Bronchial epithelial cell (primary cell): ENCODE data around the gene ENPP1. TPM values are rescaled to one million over a fixed set of nuclear protein-coding genes. Genes with fewer than 3 reads are reported as not detected.
"Not testable (repeated sequence)": the region's sequence is repeated elsewhere in the genome, so short reads cannot be mapped to it uniquely, and the experiment has no call there.

ENCODE experiments used
- DNase-seq: peaks from one replicate; pipeline ENCODE4 v3.0.0-alpha.2; 2010; ENCODE audit warnings: low read depth
- FAIRE-seq: peaks from 2 replicates; lab custom pipeline; 2011; peaks lifted over from hg19 to GRCh38; lab: Jason Lieb, UNC
- H3K27me3 ChIP-seq: 2 replicates; pipeline ENCODE4 v1.5.1; 2011; ENCODE audit warnings: low read length; ENCODE audit not compliant: control insufficient read depth, insufficient read depth
- H3K36me3 ChIP-seq: 2 replicates; pipeline ENCODE4 v1.5.1; 2011; ENCODE audit warnings: low read length; ENCODE audit not compliant: control insufficient read depth, insufficient read depth
- H3K4me3 ChIP-seq: 2 replicates; pipeline ENCODE4 v1.5.1; 2011; ENCODE audit warnings: mild to moderate bottlenecking, low read depth, low read length, control low read depth
- CTCF ChIP-seq: IDR thresholded peaks from 2 replicates; pipeline ENCODE4 v1.5.1; 2011; ENCODE audit warnings: mild to moderate bottlenecking, moderate library complexity, low read length, control low read depth, inconsistent platforms; ENCODE audit not compliant: insufficient read depth, severe bottlenecking
- total RNA-seq: library from RNA; depleted of rRNA; stranded (reverse); fragments of >200 nt; gene quantifications from 2 replicates; pipeline ENCODE4 v1.2.1, GENCODE V29; 2014

The ENPP1 gene
- total RNA-seq, 1 donor from 2014 or later: under 0.01 TPM

GRCh38 chr6:131898718-131899117, 90.9 kb downstream of the ENPP1 start:
- H3K36me3 ChIP-seq: no peaks in the 10 kb centered on the region
- peaks cover 2% of the 10 kb centered on the region for H3K27me3 ChIP-seq
- no peak for FAIRE-seq
- no peak for TF ChIP-seq CTCF
- no peak for DNase-seq
- H3K4me3 ChIP-seq: no peak overlapping the region

GRCh38 chr6:131900231-131900630, 92.4 kb downstream of the ENPP1 start:
- FAIRE-seq (no peak), DNase-seq (no peak)
- TF ChIP-seq CTCF: no peak
- peaks cover 2% of the 10 kb centered on the region for H3K27me3 ChIP-seq
- H3K36me3 ChIP-seq: no peaks in the 10 kb centered on the region
- H3K4me3 ChIP-seq: no peak overlapping the region

- FAIRE-seq, H3K4me3 ChIP-seq, H3K36me3 ChIP-seq, DNase-seq, H3K27me3 ChIP-seq: not testable (repeated sequence)
Observed at GRCh38 chr6:131901326-131901873, 93.6 kb downstream of the ENPP1 start.

GRCh38 chr6:131903734-131904133, 95.9 kb downstream of the ENPP1 start:
- FAIRE-seq, DNase-seq, H3K27me3 ChIP-seq: not testable (repeated sequence)

GRCh38 chr6:131908787-131909186, 101.0 kb downstream of the ENPP1 start:
- not testable (repeated sequence) for FAIRE-seq, H3K36me3 ChIP-seq, H3K27me3 ChIP-seq, H3K4me3 ChIP-seq, DNase-seq

More at GRCh38 chr6:131903734-131904133, 95.9 kb downstream of the ENPP1 start:
- H3K4me3 ChIP-seq, H3K36me3 ChIP-seq: not testable (repeated sequence)

GRCh38 chr6:131909408-131910218, 101.8 kb downstream of the ENPP1 start:
- H3K4me3 ChIP-seq: no peak overlapping the region
- no peak for FAIRE-seq
- peak; percentile 60 for DNase-seq

More at GRCh38 chr6:131909408-131910218, 101.8 kb downstream of the ENPP1 start:
- Histone ChIP-seq H3K27me3 (no peaks in the 10 kb centered on the region), H3K36me3 (no peaks in the 10 kb centered on the region)
- TF ChIP-seq CTCF: peak; percentile 71
